Stimulated activated CD4-positive, alpha-beta T cell treated with anti-CD3 and anti-CD28 coated beads, Interleukin-1b, Interleukin-23, amount 100 ng/mL, for 1 hour (primary cell): Measurements from ENCODE around the gene KLF11.
"Not testable (repeated sequence)": the region's sequence is repeated elsewhere in the genome, so short reads cannot be mapped to it uniquely, and the experiment has no call there.

ENCODE experiments used
- DNase-seq, 2 donors: peaks; one replicate each; pipeline ENCODE4 v3.0.0-alpha.2; 2020; ENCODE audit warnings: low read depth in 2 of 2

KLF11 gene

GRCh38 chr2:10022966-10023662 lies 20.2 kb upstream of the KLF11 start:
- no peak for DNase-seq

- no peak for DNase-seq
Measured at GRCh38 chr2:10026940-10027569, 16.3 kb upstream of the KLF11 start.

- no peak for DNase-seq
Measured at GRCh38 chr2:10027660-10028330, 15.6 kb upstream of the KLF11 start.

GRCh38 chr2:10028407-10028987 lies 14.9 kb upstream of the KLF11 start:
- no peak for DNase-seq

GRCh38 chr2:10028988-10029874 lies 14.1 kb upstream of the KLF11 start:
- DNase-seq, result no peak

GRCh38 chr2:10029875-10030223 lies 13.5 kb upstream of the KLF11 start:
- DNase-seq, result no peak

GRCh38 chr2:10030311-10030736 lies 13.0 kb upstream of the KLF11 start:
- DNase-seq, result no peak

GRCh38 chr2:10030798-10031197 lies 12.6 kb upstream of the KLF11 start:
- DNase-seq, result not testable (repeated sequence)

- no peak for DNase-seq
Measured at GRCh38 chr2:10031886-10032745, 11.2 kb upstream of the KLF11 start.

- no peak for DNase-seq
Measured at GRCh38 chr2:10032746-10033105, 10.6 kb upstream of the KLF11 start.

GRCh38 chr2:10033251-10034006 lies 9.9 kb upstream of the KLF11 start:
- DNase-seq, result no peak

- no peak for DNase-seq
Measured at GRCh38 chr2:10034333-10035052, 8.9 kb upstream of the KLF11 start.

- no peak for DNase-seq
Measured at GRCh38 chr2:10035053-10035422, 8.3 kb upstream of the KLF11 start.

GRCh38 chr2:10035633-10036032 lies 7.7 kb upstream of the KLF11 start:
- DNase-seq, result no peak

- DNase-seq, result peak in 1 of 2 donors; percentile 13
Measured at GRCh38 chr2:10036095-10036884, 7.1 kb upstream of the KLF11 start.

GRCh38 chr2:10038123-10038522 lies 5.2 kb upstream of the KLF11 start:
- no peak for DNase-seq

- DNase-seq, result no peak
Measured at GRCh38 chr2:10038716-10039115, 4.6 kb upstream of the KLF11 start.

- DNase-seq, result no peak
Measured at GRCh38 chr2:10039658-10040410, 3.5 kb upstream of the KLF11 start.
